Smooth muscle cell (in vitro differentiated cells): ENCODE measurements around the gene KIDINS220. TPM values are rescaled to one million over a fixed set of nuclear protein-coding genes. Genes with fewer than 3 reads are reported as not detected.

Experiments
- DNase-seq: peaks from one replicate; lab custom pipeline; 2025; ENCODE audit not compliant: unreplicated experiment; lab: John Stamatoyannopoulos, UW
- H2AFZ ChIP-seq: fragments of 200-600 bp; sonication (generic); 2 replicates; pipeline ENCODE4 v1.6.0; 2016; ENCODE audit warnings: antibody characterized with exemption, low read depth, mild to moderate bottlenecking
- H3F3A ChIP-seq: fragments of 200-600 bp; sonication (generic); 2 replicates; pipeline ENCODE4 v1.6.0; 2017; ENCODE audit warnings: antibody characterized with exemption, low read depth
- H3K27ac ChIP-seq: fragments of 200-600 bp; sonication (generic); 2 replicates; pipeline ENCODE4 v1.5.1; 2016; ENCODE audit warnings: low read depth, mild to moderate bottlenecking
- H3K27me3 ChIP-seq: fragments of 200-600 bp; sonication (generic); 2 replicates; pipeline ENCODE4 v1.6.1; 2016; ENCODE audit warnings: low read depth, mild to moderate bottlenecking
- H3K36me3 ChIP-seq: fragments of 200-600 bp; sonication (generic); 2 replicates; pipeline ENCODE4 v1.5.1; 2016; ENCODE audit warnings: low read depth
- H3K4me1 ChIP-seq: fragments of 200-600 bp; sonication (generic); 2 replicates; pipeline ENCODE4 v1.5.1; 2016; ENCODE audit warnings: low read depth
- H3K4me2 ChIP-seq: fragments of 200-600 bp; sonication (generic); 2 replicates; pipeline ENCODE4 v1.6.0; 2016; ENCODE audit warnings: mild to moderate bottlenecking
- H3K4me3 ChIP-seq: fragments of 200-600 bp; sonication (generic); 2 replicates; pipeline ENCODE4 v1.5.1; 2016; ENCODE audit warnings: mild to moderate bottlenecking
- H3K79me2 ChIP-seq: fragments of 200-600 bp; sonication (generic); 2 replicates; pipeline ENCODE4 v1.6.0; 2016; ENCODE audit warnings: low read depth, mild to moderate bottlenecking
- H3K9ac ChIP-seq: fragments of 200-600 bp; sonication (generic); 2 replicates; pipeline ENCODE4 v1.6.0; 2016; ENCODE audit warnings: low read depth
- H3K9me3 ChIP-seq: fragments of 200-600 bp; sonication (generic); replicated peaks from 2 replicates; pipeline ENCODE4 v1.5.1; 2016; ENCODE audit warnings: low read depth
- H4K20me1 ChIP-seq: fragments of 200-600 bp; sonication (generic); 2 replicates; pipeline ENCODE4 v1.6.0; 2016; ENCODE audit warnings: low read depth
- CTCF ChIP-seq: fragments of 200-600 bp; sonication (generic); IDR thresholded peaks from 2 replicates; pipeline ENCODE4 v1.5.1; 2017; ENCODE audit warnings: borderline replicate concordance, mild to moderate bottlenecking, antibody characterized with exemption; ENCODE audit not compliant: insufficient read depth, poor library complexity, severe bottlenecking
- WGBS: methylation state at CpG from one replicate; pipeline ENCODE4 v1.1.7; 2016; ENCODE audit warnings: low lambda C conversion rate; 5-methylcytosine and 5-hydroxymethylcytosine counted together
- polyA plus RNA-seq: library from polyadenylated mRNA; unstranded; fragments of >200 nt; fragmentation: Nextera tagmentation; extraction: Ambion mirVana; gene quantifications from 2 replicates; pipeline ENCODE4 v1.2.1, GENCODE V29; 2016
- total RNA-seq: library from RNA; depleted of rRNA; stranded (reverse); fragments of >200 nt; gene quantifications from 2 replicates; pipeline ENCODE4 v1.2.3, GENCODE V29; 2014

KIDINS220 gene
- total and polyA plus RNA-seq, 2 experiments from 2014 or later, result 17.8 to 54.9 TPM

GRCh38 chr2:8831516-8831915 lies 5.9 kb downstream of the KIDINS220 start:
- Histone ChIP-seq H3K4me2 (no peak overlapping the region), H3F3A (no peaks in the 10 kb centered on the region), H3K27ac (no peak overlapping the region), H2AFZ (no peak overlapping the region), H3K4me1 (peaks cover 9% of the 10 kb centered on the region), H3K79me2 (peaks cover 89% of the 10 kb centered on the region), H4K20me1 (peaks cover 97% of the 10 kb centered on the region), H3K4me3 (no peak overlapping the region), H3K9ac (no peak overlapping the region), H3K27me3 (no peaks in the 10 kb centered on the region), H3K9me3 (no peaks in the 10 kb centered on the region), H3K36me3 (no peaks in the 10 kb centered on the region)
- no peak for TF ChIP-seq CTCF
- 93% methylated on average over 2 of the region's 2 CpGs for WGBS
- DNase-seq, result no peak

GRCh38 chr2:8827729-8828128 lies 9.7 kb downstream of the KIDINS220 start:
- peaks cover 78% of the 10 kb centered on the region for H4K20me1 ChIP-seq
- no peaks in the 10 kb centered on the region for H3K4me1 ChIP-seq
- no peaks in the 10 kb centered on the region for H3K36me3 ChIP-seq
- H3K27ac ChIP-seq, result no peak overlapping the region
- peaks cover 51% of the 10 kb centered on the region for H3K79me2 ChIP-seq
- no peak overlapping the region for H3K4me3 ChIP-seq
- H3F3A ChIP-seq, result peaks cover 13% of the 10 kb centered on the region
- no peak for TF ChIP-seq CTCF
- H2AFZ ChIP-seq, result no peak overlapping the region
- H3K9ac ChIP-seq, result no peak overlapping the region
- no peak overlapping the region for H3K4me2 ChIP-seq
- WGBS, result 90% methylated on average over 2 of the region's 2 CpGs
- no peaks in the 10 kb centered on the region for H3K27me3 ChIP-seq
- no peak for DNase-seq
- H3K9me3 ChIP-seq, result no peaks in the 10 kb centered on the region

GRCh38 chr2:8822218-8822617 lies 15.2 kb downstream of the KIDINS220 start:
- peaks cover 67% of the 10 kb centered on the region for H4K20me1 ChIP-seq
- peaks cover 2% of the 10 kb centered on the region for H3K79me2 ChIP-seq
- H3K9ac ChIP-seq, result no peak overlapping the region
- peaks cover 13% of the 10 kb centered on the region for H3F3A ChIP-seq
- no peaks in the 10 kb centered on the region for H3K4me1 ChIP-seq
- peak overlapping the region; percentile 13 for H3K27ac ChIP-seq
- H3K27me3 ChIP-seq, result no peaks in the 10 kb centered on the region
- 89% methylated on average over 4 of the region's 4 CpGs for WGBS
- no peak overlapping the region for H3K4me3 ChIP-seq
- H3K9me3 ChIP-seq, result no peaks in the 10 kb centered on the region
- TF ChIP-seq CTCF, result no peak
- H3K4me2 ChIP-seq, result no peak overlapping the region
- H3K36me3 ChIP-seq, result peaks cover 5% of the 10 kb centered on the region
- no peak overlapping the region for H2AFZ ChIP-seq
- DNase-seq, result no peak
